ENCODE data around the gene P4HA2.

Gene P4HA2

DNA sequence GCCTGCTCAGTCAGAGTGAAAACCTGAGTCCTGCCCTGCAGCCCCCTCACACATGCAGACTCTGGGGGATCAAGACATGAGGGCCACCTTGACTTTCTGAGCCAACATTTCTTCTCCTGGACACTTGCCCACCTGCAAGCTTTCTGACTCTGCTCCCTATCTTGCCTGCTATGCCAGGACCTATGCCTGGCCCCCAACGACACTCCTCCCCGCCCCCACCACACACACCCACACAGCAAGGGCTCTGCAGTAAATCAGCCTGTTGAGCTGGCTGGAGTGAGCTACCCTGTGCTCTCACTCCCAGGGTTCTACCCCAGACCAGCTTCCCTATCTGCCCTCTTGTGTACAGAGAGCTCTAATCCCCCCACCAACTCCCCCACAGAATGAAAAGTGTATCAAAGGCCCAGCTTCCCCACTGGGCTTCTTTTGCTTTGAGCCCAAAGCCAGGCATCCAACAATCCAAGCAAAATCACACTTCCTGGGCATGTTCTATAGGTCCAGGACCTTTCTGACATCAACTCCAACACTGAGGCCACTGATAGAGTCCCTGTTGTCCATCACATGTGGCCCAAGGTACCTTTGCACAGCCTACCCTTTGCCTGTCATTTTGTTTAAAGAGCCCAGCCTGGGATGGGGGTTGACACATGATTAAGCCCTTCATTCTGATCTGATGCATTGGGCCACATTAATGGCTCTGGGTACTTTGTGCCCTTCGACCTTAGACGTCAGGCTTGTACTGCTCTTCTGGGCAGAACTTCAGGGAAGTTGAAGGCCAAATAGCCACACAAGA lies 37.1 kb upstream of the P4HA2 start:
- no peak for DNase-seq (ENCODE audit: low read depth in 1 of 2, low spot score in 1 of 2)

DNA sequence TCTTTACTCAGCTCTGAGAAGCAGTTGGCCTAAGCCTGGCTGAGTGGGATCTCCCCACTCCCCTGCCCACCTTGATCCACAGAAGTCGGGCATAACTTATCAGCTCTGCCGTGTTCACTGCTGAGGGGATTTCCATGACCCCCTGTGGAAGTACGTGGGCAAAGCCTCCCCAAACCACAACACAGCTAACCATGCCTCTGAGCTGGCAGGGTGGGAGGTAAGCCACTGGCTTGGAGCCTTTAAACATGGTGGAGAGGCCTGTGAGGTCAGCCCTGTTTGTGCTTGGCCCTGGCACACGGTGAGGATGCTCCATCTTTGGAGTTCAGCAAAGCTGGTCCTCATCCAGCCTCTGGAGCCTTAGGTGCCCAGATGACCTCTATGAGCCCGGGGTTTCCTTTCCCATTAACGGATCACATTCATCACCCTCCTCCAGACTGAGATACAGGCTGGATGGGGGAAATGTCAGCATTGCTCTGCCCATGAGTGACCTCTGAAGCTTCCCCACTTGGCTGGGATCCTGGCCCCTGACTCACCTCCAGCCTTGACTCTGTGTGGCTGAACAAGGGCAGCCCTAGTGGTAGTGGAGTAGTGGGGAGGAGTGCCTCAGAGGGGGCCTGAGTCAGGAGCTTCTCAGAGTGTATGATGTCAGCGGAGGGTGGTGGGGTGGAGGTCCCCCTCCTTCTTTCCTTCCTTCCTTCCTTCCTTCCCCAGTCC lies 36.1 kb upstream of the P4HA2 start:
- DNase-seq (ENCODE audit: low read depth in 1 of 2, low spot score in 1 of 2): no peak

DNA sequence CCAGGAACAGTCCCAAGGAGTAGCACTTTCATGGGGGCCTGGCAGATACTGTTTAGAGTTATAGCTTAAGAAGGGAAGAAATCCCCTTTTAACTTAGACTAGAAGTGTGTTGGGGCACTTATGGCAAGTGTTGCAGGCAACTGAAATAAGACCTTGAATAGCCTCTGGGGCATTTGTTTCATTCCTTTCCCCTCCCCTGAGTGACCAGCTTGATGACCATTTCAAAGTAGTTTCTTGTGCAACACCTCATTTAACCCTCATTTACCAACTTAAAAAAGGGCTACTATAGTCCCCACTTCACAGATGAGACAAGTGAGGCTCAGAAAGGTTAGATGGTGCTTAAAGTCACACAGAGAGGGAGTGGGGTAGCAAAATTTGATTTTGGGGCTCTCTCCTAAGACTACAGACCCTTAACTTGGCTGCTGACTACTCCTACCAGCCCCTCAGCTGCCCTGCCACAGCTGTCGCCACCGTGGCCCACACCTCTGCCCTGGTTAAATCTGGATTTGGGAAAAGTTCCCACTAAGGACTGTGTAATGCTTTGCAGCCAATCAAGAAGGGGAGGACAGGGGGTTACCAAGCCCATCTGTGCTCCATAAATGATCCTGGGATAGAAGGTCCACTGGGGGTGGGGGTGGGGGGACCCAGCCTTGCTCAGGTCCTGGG lies 35.4 kb upstream of the P4HA2 start:
- DNase-seq (ENCODE audit: low read depth in 1 of 2, low spot score in 1 of 2): no peak

DNA sequence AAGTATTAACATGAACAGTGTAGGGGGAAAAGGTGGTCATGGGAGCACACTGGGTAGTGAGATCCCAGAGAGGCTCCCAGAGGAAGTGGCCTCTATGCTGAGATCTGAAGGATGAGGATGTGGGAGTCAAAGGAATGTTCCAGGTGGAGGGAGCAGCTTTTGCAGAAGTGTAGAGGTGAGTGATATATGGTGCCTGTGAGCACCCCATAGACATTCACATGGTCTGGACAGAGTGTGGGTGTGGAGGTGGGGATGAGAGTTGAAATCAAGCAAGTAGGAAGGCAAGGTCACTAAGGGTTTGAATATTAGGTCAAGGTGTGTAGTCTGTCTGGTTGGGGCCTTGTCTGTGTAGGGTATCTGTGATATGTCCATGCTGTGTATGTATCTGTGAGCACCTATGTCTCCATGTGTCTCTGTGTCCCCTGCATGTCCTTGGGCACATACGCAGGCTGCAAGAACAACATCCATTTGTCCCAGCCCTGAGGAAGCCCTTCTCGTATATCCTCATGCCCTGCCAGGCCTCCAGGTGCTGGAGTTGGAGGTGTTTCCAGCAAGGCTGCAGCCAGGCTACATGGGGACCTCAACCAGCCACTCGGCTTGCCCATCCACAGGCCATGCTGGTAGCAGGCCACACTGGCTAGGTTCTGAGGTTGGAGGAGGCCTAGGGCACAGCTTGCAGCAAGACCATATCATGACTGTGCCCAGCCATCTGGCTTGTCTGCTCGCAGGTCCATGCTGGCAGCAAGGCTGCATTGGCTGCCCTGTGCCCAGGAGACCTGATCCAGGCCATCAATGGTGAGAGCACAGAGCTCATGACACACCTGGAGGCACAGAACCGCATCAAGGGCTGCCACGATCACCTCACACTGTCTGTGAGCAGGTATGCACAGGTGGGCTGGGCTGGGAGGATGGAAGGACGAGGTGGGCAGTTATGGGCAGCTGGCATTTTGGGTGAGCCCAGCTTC lies 34.5 kb upstream of the P4HA2 start:
- DNase-seq (ENCODE audit: low read depth in 1 of 2, low spot score in 1 of 2): no peak

DNA sequence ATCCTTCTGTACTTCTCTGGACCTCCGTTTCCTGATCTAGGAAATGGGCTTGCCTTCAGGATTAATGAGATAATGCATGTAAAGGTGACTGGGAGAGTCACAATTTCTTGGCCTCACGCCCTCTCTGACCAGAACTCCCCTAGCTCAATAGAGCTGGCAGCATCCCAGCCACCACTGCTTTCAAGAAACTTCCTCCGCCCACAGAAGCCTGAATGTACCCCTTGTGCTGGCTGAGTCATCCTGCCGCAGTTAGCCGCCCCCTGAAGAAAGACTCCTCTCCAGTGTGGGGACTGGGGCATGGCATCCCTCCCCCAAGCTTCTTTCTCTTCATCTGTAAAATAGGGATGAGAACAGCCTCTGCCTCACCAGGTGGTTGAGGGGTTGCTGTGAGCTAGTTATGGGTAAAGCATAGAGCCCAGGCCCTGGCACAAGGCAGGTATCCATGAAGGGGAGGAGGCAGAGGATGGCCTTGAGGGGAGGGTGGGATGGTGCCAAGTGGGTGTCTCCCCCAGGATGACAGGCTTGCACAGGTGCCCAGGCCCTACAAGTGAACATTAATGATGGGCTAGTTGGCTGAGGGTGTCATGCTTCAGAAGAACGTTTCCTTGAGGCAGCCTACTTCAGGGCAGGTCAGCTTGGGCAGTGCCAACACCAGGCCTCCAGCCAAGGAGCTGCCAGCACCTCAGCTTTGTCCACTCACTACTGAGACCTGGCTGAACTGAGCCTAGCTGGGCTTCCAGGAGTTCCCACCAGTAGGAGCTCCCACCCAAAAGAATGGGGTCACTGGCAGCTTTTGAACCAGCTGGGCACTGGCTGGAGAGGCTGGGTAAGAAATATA lies 33.3 kb upstream of the P4HA2 start:
- no peak for DNase-seq (ENCODE audit: low read depth in 1 of 2, low spot score in 1 of 2)

DNA sequence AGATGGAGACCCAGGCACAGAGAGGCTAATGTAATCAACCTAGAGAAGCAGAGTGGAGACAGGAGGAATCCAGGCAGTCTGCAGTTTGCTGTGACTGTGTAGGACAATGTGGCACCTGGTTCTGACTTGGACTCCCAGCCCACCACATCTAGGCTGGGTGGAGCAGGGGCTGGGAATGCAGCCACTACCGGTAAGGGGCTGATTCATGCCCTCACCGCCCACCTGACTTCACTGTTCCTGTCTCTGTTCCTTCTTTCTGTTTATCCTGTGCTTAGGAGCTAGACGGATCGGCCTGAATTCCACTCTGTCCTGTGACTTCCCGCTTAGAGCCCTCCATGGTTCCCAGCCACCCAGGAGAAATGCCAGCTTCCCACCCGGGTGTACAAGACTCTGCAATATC lies 32.4 kb upstream of the P4HA2 start:
- DNase-seq (ENCODE audit: low read depth in 1 of 2, low spot score in 1 of 2): no peak

DNA sequence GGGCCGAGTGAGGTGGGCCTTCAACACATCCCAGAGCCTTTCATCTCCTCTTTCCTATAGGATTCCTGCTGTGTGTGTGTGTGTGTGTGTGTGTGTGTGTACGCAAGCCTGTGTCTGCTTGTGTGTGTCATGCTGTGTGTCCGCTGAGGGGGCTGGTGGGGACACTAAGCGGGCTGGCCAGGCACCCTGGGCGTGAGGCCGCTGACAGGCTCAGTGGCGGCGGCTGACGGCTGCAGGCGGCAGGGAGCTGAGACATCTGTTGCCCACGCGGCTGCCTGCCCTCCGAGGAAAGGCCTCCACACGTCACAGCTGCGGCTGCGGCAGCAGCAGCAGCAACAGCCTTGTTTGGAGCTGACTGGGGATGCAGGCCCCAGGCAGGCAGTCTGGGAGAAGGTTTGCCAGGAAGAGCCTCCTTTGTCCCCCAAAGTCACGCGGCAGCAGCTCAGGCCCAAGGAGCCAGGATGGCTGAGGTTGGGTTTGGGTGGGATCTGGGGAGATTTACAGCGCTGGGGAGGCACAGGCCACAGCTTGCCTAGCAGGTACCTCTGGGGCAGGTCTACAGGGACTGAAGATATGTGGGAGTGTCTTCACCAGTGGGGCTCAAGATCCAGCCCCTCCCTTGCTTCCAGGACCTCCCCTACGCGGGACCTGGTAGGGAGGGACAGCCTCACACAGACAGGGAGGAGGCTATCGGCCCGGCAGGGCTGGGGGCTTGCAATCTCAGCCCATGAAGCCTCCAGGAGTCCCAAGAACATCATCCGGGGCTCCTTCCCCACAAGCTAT lies 31.6 kb upstream of the P4HA2 start:
- DNase-seq (ENCODE audit: low read depth in 1 of 2, low spot score in 1 of 2): no peak

DNA sequence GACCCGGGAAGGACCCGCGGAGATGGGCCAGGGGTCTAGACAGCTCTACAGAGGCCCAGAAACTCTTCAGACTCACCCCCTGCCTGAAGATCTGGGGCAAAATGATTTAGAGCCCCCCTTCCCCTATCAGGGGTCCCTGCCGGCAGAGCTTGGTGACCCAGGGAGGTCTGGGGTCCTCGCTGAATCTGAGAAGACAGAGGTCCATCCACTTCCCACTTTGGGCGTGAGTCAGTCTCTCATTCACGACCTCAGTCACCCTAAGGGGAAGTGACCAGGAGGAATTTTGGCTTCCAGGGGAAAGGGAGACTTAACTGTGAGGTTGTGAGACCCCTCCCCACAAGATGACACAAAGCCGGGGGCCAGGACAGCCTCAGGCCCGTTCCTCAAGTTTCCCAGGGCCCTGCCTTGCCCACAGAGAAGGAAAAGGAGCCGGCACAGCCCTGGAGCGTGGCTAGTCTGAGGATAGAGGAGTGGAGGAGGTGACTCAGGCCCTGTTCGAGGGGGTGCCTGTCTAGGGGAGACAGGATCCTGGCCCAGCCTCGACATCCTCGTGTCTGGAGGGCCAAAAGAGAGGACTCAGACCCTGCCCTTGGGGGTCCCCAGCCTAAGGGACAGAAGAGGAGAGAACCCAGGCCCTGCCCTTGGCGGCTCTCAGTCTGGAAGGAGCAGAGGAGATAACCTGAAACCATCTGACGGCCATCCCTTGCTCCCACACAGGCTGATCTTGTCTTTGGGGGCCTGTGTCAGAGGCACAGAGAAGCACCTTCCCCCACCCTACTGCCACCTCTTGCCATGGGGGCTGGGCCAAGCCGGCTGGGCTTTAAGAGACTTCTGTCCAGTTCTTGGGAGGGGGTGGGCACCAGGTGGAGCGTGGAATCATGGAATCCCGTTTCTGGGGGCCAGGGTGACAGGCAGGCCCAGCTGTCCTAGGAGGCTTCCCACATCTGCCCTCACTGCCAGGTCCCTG lies 30.7 kb upstream of the P4HA2 start:
- no peak for DNase-seq (ENCODE audit: low read depth in 1 of 2, low spot score in 1 of 2)

DNA sequence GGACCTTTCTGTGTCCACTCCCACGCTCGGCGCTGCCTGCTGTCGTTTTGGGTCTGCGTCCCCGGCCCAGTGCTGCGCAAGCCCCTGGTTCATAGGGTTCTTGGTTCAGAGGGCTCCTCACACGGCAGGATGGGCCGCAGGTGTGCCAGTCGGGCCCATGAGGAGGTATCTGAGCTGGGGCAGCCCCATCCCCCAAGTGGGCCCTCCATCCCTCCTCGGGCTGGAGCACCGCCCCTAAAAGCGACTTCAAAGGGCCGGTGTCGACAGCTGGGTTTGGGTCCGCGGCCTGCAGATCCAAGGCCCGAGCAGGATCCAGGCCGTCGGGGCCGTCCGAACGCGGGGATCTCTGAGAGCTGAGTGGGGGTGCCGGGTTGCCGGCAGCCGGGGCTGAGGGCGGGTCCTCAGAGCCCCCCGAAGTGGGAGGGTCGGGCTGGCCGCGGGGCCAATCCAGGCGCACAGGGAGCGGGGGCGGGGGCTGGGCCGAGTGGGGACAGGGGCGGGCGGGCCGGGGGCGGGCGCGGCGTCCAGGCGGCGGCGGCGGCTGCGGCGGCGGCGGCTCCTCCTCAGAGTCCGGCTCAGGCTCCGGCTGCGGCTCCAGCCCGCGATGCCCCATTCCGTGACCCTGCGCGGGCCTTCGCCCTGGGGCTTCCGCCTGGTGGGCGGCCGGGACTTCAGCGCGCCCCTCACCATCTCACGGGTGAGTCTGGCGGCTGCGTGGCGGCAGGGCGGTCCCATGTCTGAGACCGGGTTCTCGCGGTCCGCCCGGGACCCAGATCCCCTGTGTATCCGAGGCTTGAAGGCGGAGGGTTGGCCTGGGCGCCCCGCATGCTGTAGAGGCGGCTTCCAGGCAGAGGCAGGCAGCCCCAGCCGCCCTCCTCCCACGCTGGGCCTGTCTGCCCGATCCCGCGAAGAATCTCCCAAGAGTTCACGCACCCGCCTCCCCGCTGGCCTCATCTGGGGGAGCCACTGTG lies 29.8 kb upstream of the P4HA2 start, which contains the start of gene PDLIM4:
Gene PDLIM4 (plus strand): TSS at position 566 of the 971 bp plus-strand sequence. CDS start 39 bp downstream, at position 605.
- DNase-seq (ENCODE audit: low read depth in 1 of 2, low spot score in 1 of 2): no peak

DNA sequence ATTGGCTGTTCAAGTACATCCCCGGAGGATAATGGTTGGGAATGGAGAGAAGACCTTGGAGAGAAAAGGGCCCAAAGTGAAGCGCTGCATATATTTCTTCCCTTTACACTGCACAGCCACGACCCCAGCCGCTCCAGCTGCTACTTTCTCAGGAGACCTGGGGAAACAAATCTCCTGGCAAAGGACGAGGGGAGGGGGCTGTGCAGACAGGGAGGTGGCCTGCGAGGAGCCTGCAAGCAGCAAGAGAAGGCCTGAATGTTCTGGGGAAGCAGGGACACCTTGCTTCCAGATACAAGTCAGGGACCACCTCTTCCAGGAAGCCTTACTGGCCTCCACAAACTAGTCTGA lies 29.1 kb upstream of the P4HA2 start:
- no peak for DNase-seq (ENCODE audit: low read depth in 1 of 2, low spot score in 1 of 2)

DNA sequence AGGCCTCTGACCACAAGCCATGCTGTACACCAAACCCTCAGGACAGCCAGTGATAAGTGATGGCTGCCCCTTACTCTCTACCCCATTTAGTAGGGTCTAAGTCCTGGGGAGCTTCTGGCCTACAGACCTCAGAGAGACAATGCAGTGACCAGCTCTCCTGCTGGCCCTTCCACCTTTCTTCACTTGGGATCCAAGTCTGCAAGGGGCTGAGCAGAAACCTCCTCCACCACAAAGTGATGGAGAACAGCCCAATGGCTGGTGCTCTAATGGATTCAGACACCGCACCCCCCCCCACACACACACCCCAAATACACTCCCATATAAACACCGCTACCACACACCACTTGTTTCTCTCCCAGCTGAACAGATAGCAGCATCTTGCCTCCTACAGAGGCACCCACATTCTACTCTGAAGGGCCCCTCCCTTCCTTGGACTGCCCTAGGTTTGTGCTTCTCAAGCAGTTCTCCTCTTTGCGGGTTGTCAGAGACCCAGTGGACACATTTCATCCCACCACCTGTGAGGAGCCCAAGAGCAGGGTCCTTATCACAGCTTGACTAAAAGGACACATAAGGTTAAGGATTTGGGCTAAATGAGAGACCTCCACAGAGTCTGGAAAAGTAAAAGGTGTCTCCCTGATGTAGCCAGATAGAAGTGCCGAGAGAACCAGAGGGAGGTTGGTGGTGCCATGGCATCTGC lies 28.6 kb upstream of the P4HA2 start:
- DNase-seq (ENCODE audit: low read depth in 1 of 2, low spot score in 1 of 2): no peak

DNA sequence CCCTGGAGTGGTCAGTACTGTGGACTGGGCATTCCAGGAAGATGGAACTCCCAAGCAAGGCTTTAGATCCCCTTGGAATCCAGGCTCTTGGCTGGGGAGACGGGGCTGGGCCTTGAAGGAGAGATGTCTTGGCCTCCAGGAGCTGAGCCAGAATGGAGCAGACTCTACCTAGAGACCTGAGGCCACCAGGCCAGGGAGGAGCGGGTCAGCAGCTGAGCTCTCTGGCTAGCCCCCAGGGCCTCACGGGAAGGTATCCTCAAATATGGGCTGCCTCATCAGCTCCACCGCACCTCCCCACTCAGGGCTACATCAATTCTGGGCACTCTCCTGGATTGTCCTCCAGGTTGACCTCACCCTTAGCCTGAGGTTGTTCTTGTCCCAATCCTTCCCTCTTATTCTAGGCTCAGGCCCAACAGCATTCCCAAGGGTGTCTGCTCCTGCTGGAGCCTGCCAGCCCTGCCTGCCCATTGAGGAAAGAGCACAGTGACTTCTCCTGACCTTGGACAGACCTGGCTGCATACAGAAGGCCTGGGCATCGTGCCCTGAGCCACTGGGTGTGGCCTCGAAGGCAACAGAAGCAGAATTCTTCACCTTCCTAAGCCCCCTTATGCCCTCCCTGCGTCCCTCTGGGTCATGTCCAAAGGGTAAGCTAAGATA lies 26.8 kb upstream of the P4HA2 start:
- no peak for DNase-seq (ENCODE audit: low read depth in 1 of 2, low spot score in 1 of 2)

DNA sequence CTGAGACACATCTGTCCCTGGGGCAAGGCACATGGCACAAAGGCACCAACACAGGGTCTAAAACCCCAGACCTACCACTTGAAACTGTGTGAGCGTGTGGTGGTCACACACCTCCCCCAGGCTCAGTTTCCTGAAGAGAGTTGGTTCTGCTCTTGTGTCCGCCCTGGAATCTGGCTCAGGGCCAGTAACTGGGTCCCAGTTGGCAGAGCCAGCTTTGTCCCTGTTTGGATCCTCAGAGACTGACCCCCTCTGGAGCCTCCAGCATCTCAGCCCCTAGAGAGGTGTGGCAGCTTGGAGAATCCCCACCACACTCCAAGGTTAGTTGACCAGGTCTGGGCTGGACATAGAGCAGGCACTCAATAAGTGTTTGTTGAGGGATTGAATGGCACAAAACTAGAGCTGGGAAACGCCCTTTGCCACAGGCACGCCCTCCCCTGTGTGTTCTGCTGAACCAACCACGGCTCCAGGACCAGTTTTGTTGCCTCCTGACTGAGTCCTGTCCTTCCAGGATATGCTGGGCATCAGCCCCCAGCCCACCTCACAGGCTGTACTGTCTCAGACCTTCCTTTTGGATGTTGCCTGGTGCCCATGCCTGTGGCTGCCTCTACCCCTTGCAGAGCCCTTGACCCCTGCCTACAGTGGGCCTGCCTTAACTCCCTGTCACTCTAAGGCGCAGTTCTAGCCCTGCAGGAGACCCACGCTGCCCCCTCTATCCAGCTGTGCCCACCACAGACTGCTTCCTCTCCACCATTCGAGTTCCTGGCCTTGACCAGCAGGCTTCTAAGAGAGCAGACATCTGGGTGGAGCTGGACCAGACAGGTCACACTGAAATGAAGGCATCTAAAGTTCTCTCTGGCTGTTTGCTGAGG lies 26.0 kb upstream of the P4HA2 start:
- DNase-seq (ENCODE audit: low read depth in 1 of 2, low spot score in 1 of 2): no peak

DNA sequence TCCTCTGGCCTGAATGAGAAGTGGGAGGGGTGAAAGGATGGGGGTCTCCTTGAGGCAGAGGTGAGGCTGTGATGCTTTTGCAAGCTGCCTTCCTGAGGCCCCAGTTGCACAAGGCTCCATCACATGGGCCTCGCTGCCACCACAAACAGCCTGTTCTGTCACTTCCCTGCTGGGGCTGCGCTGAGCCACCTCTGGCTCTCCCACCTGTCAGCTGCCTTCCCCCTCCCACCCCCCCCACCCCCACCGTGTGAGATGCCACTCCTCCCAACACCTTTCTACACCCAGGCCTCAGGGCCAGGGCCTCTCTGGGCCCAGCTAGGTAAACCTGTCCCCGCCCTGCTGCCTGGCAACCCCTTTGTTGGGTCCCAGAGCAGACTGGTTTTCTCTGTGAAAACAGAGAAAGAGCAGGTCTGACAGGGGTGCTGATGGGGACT lies 25.4 kb upstream of the P4HA2 start:
- DNase-seq (ENCODE audit: low read depth in 1 of 2, low spot score in 1 of 2): no peak

DNA sequence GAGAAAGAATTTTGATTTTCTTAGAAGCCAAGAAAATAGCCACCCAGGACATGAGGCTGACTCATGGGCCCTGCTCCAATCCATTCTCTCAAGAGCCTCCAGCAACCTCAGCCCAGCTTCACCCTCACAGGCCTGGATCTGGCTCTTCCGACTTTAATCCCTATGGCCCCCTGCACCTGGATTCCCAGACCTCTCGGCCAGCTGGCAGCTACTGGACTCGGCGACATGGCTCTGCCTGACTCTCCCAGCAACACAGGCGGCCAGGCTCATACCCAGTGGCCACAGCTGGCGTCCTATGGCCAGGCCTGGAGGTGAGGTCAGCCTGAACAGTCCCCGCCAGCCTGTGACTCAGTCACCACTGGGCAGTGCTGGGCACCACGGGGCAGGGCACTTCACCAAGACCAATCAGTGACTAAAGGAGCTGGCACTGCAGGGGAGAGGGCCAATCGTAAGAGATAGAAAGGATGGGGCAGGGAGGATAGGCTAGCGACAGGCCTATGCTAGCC lies 23.6 kb upstream of the P4HA2 start:
- DNase-seq (ENCODE audit: low read depth in 1 of 2, low spot score in 1 of 2): no peak
